ENCODE measurements around the gene ING4. TPM values are rescaled to one million over a fixed set of nuclear protein-coding genes. Genes with fewer than 3 reads are reported as not detected.

The ING4 gene
- total RNA-seq, 2 donors from 2014 or later = 27.6 to 28.0 TPM

DNA sequence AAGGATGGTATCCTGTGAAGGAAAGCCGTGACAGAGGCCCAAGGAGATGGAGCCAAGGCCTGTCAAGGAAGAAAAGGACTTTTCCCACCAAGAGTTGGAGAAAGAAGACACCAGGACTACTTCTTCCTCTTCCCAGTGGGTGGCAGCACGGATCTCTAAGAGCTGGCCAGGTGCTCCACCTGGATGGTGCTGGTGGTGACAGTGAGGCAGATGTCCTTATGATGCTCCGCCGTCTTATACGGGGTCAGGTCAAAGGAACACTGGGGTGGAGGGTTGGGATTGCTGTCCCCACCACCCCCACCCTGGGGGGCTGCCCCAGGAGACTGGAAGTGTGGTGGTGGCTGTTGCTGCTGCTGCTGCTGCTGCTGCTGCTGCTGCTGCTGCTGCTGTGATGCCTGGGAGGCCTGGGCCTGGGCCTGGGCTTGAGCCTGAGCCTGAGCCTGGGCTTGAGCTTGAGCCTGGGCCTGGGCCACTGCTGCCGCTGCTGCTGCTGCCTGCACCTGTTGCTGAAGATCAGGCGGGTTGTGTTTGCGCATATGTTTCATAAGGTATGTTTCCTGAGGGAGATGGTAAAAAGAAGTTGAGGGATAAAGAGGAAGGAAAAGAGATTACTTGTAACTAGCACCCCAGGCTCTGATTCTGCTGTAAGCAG is 4.8 kb upstream of the ING4 start:
- no peak for DNase-seq
- H3K27ac Mint-ChIP-seq = no peak overlapping the region
- no peaks in the 10 kb centered on the region for H3K27me3 Mint-ChIP-seq (ENCODE audit: low read depth)
- peaks cover 16% of the 10 kb centered on the region for H3K4me1 Mint-ChIP-seq (ENCODE audit: low read depth)
- peaks cover 10 to 32% of the 10 kb centered on the region in 2 donors for H3K36me3 Mint-ChIP-seq (ENCODE audit: insufficient read depth in 2 of 2)
- no peak overlapping the region for H3K4me3 Mint-ChIP-seq
- ATAC-seq (replicated peaks in 1 of 2) = no peak
- no peaks in the 10 kb centered on the region for H3K9me3 Mint-ChIP-seq

DNA sequence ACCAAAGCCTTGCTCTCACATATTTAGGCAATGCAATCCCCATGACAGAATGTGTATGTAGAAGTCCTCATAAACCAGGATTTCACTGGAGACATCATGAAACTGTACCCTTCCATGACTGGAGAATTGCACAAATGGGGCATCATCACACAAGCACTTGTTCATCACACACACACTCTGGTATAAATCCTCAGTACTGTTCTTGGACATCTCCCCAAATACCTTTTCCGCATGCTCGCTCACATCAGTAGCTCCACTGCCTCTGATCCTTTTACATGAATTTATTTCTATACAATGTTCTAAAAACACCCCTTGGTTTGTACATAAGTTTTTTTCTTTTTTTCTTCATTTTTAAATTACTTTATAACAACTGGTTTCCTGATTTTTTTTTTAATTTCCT is 3.3 kb upstream of the ING4 start:
- H3K36me3 Mint-ChIP-seq (ENCODE audit: insufficient read depth in 2 of 2) = peaks cover 9 to 25% of the 10 kb centered on the region in 2 donors
- no peak for ATAC-seq (replicated peaks in 1 of 2)
- no peaks in the 10 kb centered on the region for H3K27me3 Mint-ChIP-seq (ENCODE audit: low read depth)
- no peak for DNase-seq
- no peak overlapping the region for H3K27ac Mint-ChIP-seq
- no peaks in the 10 kb centered on the region for H3K9me3 Mint-ChIP-seq
- H3K4me3 Mint-ChIP-seq = no peak overlapping the region
- H3K4me1 Mint-ChIP-seq (ENCODE audit: low read depth) = peaks cover 26% of the 10 kb centered on the region

DNA sequence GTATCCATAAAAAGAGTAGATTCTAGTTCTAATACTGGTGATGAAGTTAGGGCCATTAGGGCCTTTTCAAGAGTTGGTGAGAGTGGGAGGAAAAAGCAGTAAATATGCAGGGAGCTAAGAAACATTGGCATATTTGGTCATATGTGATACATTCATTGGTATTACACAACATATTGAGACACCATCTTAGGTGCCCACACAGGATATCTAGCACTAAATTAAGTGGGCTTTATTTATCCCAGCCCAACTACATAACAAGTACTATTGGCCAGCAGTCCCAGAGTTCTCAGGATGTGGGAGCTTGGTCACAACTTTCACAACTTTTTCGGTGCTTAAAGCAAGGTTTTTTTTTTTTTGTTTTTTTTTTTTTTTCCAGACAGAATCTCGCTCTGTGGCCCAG is 2.0 kb upstream of the ING4 start:
- no peaks in the 10 kb centered on the region for H3K9me3 Mint-ChIP-seq
- peaks cover 26% of the 10 kb centered on the region for H3K4me1 Mint-ChIP-seq (ENCODE audit: low read depth)
- ATAC-seq (replicated peaks in 1 of 2) = no peak
- H3K27me3 Mint-ChIP-seq (ENCODE audit: low read depth) = no peaks in the 10 kb centered on the region
- DNase-seq = no peak
- peaks cover 4 to 15% of the 10 kb centered on the region in 2 donors for H3K36me3 Mint-ChIP-seq (ENCODE audit: insufficient read depth in 2 of 2)
- H3K27ac Mint-ChIP-seq = no peak overlapping the region
- H3K4me3 Mint-ChIP-seq = no peak overlapping the region

DNA sequence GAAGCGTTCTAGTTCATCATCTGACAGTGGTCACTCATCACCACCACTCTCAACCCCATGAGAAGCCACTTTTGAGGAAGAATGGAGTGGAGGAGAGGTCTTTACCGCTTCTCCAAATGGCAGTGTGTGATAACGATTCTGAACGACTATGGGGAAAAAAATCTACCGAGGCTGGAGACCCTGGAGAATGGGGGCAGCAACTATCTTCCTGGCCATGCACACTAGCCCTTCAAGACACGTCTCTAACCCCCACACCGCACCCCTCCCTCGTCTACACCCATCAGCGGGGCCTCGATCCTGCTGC is 365 bp downstream of the ING4 start:
- Mint-ChIP-seq H3K36me3 (ENCODE audit: insufficient read depth in 2 of 2) (peaks cover 0 to 4% of the 10 kb centered on the region in 2 donors), H3K27ac (peak overlapping the region; percentile 79), H3K27me3 (ENCODE audit: low read depth) (no peaks in the 10 kb centered on the region), H3K4me1 (ENCODE audit: low read depth) (peaks cover 38% of the 10 kb centered on the region), H3K4me3 (peak overlapping the region; percentile 92 to 100), H3K9me3 (no peaks in the 10 kb centered on the region)
- no peak for DNase-seq
- ATAC-seq (replicated peaks in 1 of 2) = peak; percentile 65

- H3K27ac Mint-ChIP-seq = peak overlapping the region; percentile 60
Measured at GRCh38 chr12:6653987-6654386, 8.9 kb downstream of the ING4 start.

GRCh38 chr12:6653342-6653741 is 9.6 kb downstream of the ING4 start:
- DNase-seq (no peak), ATAC-seq (replicated peaks in 1 of 2) (no peak)
- peaks cover 7 to 8% of the 10 kb centered on the region in 2 donors for H3K36me3 Mint-ChIP-seq (ENCODE audit: insufficient read depth in 2 of 2)
- H3K27ac Mint-ChIP-seq = no peak overlapping the region
- H3K4me3 Mint-ChIP-seq = no peak overlapping the region
- H3K9me3 Mint-ChIP-seq = no peaks in the 10 kb centered on the region
- H3K4me1 Mint-ChIP-seq (ENCODE audit: low read depth) = peaks cover 3% of the 10 kb centered on the region
- H3K27me3 Mint-ChIP-seq (ENCODE audit: low read depth) = no peaks in the 10 kb centered on the region

More at GRCh38 chr12:6653987-6654386, 8.9 kb downstream of the ING4 start:
- Mint-ChIP-seq H3K36me3 (ENCODE audit: insufficient read depth in 2 of 2) (peaks cover 7 to 12% of the 10 kb centered on the region in 2 donors), H3K9me3 (no peaks in the 10 kb centered on the region), H3K4me1 (ENCODE audit: low read depth) (peaks cover 10% of the 10 kb centered on the region), H3K4me3 (no peak overlapping the region), H3K27me3 (ENCODE audit: low read depth) (no peaks in the 10 kb centered on the region)
- ATAC-seq (replicated peaks in 1 of 2) = no peak
- DNase-seq = no peak

GRCh38 chr12:6652391-6652790 is 10.5 kb downstream of the ING4 start:
- peaks cover 7 to 9% of the 10 kb centered on the region in 2 donors for H3K36me3 Mint-ChIP-seq (ENCODE audit: insufficient read depth in 2 of 2)
- no peaks in the 10 kb centered on the region for H3K27me3 Mint-ChIP-seq (ENCODE audit: low read depth)
- no peaks in the 10 kb centered on the region for H3K9me3 Mint-ChIP-seq
- DNase-seq (no peak), ATAC-seq (replicated peaks in 1 of 2) (no peak)
- H3K4me1 Mint-ChIP-seq (ENCODE audit: low read depth) = no peaks in the 10 kb centered on the region
- no peak overlapping the region for H3K27ac Mint-ChIP-seq
- no peak overlapping the region for H3K4me3 Mint-ChIP-seq

DNA sequence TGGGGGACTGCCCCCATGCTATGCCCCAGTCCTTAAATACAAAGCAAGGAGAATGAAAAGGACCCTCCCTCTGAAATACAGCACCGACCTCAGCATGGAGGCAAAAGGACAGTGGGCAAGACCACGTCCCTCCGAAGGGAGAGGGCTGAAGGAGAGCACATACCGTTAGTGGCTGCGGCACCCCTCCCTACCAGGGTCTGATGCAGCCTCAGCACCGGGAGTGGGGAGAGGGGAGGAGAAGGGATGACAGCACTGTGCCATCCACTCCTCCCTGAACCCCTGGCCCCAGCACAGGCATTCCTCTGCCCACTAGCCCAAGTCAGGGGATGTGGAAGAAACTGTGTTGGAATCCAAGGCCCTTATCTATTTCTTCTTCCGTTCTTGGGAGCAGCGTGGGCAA is 12.1 kb downstream of the ING4 start:
- Mint-ChIP-seq H3K36me3 (ENCODE audit: insufficient read depth in 2 of 2) (peaks cover 8 to 16% of the 10 kb centered on the region in 2 donors), H3K4me1 (ENCODE audit: low read depth) (peaks cover 13% of the 10 kb centered on the region), H3K9me3 (no peaks in the 10 kb centered on the region), H3K27ac (no peak overlapping the region), H3K27me3 (ENCODE audit: low read depth) (no peaks in the 10 kb centered on the region), H3K4me3 (no peak overlapping the region)
- DNase-seq (no peak), ATAC-seq (replicated peaks in 1 of 2) (no peak)

GRCh38 chr12:6647083-6647604 is 15.8 kb downstream of the ING4 start, which contains the start of gene ACRBP:
ACRBP (minus strand) TSS chr12:6647432; CDS start chr12:6647366, 66 bp downstream.
- Mint-ChIP-seq H3K4me1 (ENCODE audit: low read depth) (peaks cover 16% of the 10 kb centered on the region), H3K4me3 (peak within 1 kb of the TSS; percentile 77 to 81), H3K9me3 (peaks cover 4 to 9% of the 10 kb centered on the region in 2 donors), H3K27ac (peak within 1 kb of the TSS; percentile 27), H3K27me3 (ENCODE audit: low read depth) (peaks cover under 1% of the 10 kb centered on the region), H3K36me3 (ENCODE audit: insufficient read depth in 2 of 2) (peaks cover 12 to 25% of the 10 kb centered on the region in 2 donors)
- ATAC-seq (replicated peaks in 1 of 2) = peak; percentile 80 to 93
- peak; percentile 54 to 69 for DNase-seq

DNA sequence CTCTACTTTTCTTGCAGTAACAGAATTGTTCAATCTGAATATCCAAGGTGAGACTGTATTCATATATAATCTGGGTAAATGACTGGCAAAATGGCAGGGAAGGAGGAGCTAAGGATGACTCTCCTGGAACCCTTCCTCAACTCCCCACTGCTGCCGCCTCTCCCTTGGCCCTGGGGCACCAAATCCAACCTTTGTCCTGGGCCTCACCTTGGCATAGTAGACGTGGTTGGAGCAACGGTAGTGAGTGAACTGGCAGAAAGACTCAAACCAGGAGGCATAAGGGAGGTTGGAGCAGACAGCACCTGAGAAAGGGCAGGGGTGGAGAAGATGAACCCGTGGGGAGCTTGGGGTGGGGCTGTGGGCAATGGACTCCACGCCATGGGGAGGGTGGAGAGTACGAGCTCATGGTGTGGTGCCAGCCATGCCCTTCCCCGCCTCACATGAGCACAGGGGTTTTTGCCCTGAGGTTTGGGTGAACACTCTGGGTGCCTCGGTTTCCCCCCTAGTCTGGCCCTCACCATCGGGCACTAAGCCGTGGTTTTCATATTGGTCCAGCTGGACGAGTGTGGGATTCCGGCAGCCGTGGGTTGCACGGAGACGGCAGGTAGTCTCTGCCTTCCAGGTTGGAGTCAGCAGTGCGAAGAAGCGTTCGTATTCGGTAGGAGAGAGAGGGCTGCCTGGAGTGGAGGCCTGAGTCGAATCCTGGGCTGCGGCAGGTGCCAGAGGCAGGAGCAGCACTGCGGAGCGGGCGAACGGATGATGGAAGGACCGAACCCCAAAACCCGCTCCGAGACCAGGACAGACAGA is 16.4 kb downstream of the ING4 start:
- H3K4me3 Mint-ChIP-seq = peak overlapping the region; percentile 77 to 81
- H3K9me3 Mint-ChIP-seq = peaks cover 4 to 9% of the 10 kb centered on the region in 2 donors
- peaks cover 10 to 23% of the 10 kb centered on the region in 2 donors for H3K36me3 Mint-ChIP-seq (ENCODE audit: insufficient read depth in 2 of 2)
- H3K27me3 Mint-ChIP-seq (ENCODE audit: low read depth) = peaks cover 5% of the 10 kb centered on the region
- peak overlapping the region; percentile 27 for H3K27ac Mint-ChIP-seq
- ATAC-seq (replicated peaks in 1 of 2) (peak in 1 of 2 donors; percentile 13), DNase-seq (no peak)
- peaks cover 16% of the 10 kb centered on the region for H3K4me1 Mint-ChIP-seq (ENCODE audit: low read depth)

DNA sequence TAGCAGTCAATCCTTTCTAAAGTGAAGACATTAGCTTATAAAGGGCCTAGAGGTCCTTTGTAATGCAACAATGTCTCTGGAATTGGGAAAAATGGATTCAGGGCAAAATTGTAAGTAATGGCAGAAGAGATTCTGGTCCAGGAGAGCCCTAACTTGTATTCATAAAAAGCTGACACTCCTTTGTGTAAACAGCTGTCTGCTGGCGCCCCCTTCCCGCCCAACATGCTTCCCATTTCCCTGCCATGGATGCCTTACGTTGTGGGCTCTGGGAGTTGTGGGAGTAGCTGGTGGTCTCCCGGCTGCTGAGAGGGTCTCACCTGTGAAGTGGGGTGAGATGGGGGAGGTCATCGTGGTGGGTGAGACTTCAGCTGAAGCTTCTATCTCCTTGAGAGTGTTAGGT is 18.0 kb downstream of the ING4 start:
- peaks cover 5% of the 10 kb centered on the region for H3K27me3 Mint-ChIP-seq (ENCODE audit: low read depth)
- no peak overlapping the region for H3K27ac Mint-ChIP-seq
- DNase-seq = no peak
- peaks cover 4 to 9% of the 10 kb centered on the region in 2 donors for H3K9me3 Mint-ChIP-seq
- ATAC-seq (replicated peaks in 1 of 2) = no peak
- H3K4me1 Mint-ChIP-seq (ENCODE audit: low read depth) = peaks cover 16% of the 10 kb centered on the region
- no peak overlapping the region for H3K4me3 Mint-ChIP-seq
- peaks cover 8 to 20% of the 10 kb centered on the region in 2 donors for H3K36me3 Mint-ChIP-seq (ENCODE audit: insufficient read depth in 2 of 2)

GRCh38 chr12:6644257-6644596 is 18.7 kb downstream of the ING4 start:
- Mint-ChIP-seq H3K27ac (no peak overlapping the region), H3K27me3 (ENCODE audit: low read depth) (peaks cover 5% of the 10 kb centered on the region), H3K9me3 (peaks cover 4 to 9% of the 10 kb centered on the region in 2 donors), H3K4me3 (no peak overlapping the region), H3K4me1 (ENCODE audit: low read depth) (peaks cover 16% of the 10 kb centered on the region), H3K36me3 (ENCODE audit: insufficient read depth in 2 of 2) (peaks cover 8 to 20% of the 10 kb centered on the region in 2 donors)
- no peak for DNase-seq
- no peak for ATAC-seq (replicated peaks in 1 of 2)

DNA sequence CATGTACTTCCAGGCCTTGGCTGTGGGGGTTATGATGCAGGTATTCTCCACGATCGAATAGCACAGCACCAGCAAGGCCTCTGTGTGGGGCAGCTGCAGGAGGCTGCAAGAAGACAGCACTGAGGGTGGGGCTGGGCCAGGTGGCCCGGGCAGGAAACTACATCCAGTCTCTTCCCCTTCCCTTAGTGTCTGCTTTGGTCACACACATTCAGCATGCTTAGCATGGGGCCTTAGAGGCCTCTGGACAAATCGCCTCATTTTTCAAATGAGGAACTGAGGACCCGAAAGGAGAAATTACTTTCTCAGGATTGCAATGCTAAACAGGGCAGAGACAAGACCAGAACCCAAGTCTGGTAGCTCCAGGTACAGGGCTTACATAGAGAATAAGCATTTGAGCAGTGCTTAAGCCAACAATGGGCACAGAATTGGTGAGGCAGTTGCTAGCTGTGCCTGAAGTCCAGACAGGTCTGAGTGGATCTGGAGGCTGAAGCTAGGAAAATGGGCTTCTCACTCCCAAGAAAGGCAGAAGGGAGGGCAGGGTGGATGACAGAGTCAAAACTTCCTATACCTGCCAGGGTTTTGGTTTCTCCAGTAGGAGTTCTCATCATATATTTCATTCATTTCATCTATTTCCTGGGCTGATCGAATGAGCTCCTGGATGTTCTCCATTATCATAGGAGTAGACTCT is 19.2 kb downstream of the ING4 start:
- H3K4me3 Mint-ChIP-seq = no peak overlapping the region
- H3K4me1 Mint-ChIP-seq (ENCODE audit: low read depth) = peaks cover 16% of the 10 kb centered on the region
- peaks cover 8 to 20% of the 10 kb centered on the region in 2 donors for H3K36me3 Mint-ChIP-seq (ENCODE audit: insufficient read depth in 2 of 2)
- DNase-seq = no peak
- peaks cover 4 to 9% of the 10 kb centered on the region in 2 donors for H3K9me3 Mint-ChIP-seq
- H3K27ac Mint-ChIP-seq = no peak overlapping the region
- H3K27me3 Mint-ChIP-seq (ENCODE audit: low read depth) = peaks cover 5% of the 10 kb centered on the region
- no peak for ATAC-seq (replicated peaks in 1 of 2)
